Epithelial cell of proximal tubule (primary cell): Measurements from ENCODE around the gene FGF8. TPM values are rescaled to one million over a fixed set of nuclear protein-coding genes. Genes with fewer than 3 reads are reported as not detected.

Source experiments
- DNase-seq: peaks from one replicate; pipeline ENCODE4 v3.0.0-alpha.2; 2011; ENCODE audit warnings: low read depth
- H3K4me3 ChIP-seq: 2 replicates; pipeline ENCODE4 v1.5.1; 2011; ENCODE audit warnings: low read depth, mild to moderate bottlenecking, low read length
- CTCF ChIP-seq: conservative IDR thresholded peaks from 2 replicates; pipeline ENCODE4 v1.5.1; 2012; ENCODE audit warnings: low read depth, mild to moderate bottlenecking, low read length
- total RNA-seq: library from RNA; depleted of rRNA; stranded (reverse); fragments of >200 nt; gene quantifications from 2 replicates; pipeline ENCODE4 v1.2.3, GENCODE V29; 2015

FGF8 gene
- total RNA-seq, 1 donor from 2014 or later, result not detected

DNA sequence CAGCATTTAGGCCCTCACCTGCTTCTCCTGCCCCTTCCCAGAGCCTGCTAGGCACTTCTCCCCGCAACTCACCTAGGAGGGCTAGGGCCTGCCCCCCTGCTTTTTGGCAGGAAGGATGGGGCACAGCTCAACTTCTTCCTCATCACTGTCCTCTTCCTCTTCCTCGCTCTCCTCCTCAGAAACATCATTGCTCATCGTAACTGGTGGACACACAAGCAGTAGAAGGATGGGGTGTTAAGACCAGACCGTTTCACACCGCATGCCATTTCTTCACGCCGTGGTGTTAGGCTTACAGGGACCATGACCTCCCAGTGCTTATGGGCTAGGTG is 5.7 kb upstream of the FGF8 start:
- no peak for TF ChIP-seq CTCF
- no peak overlapping the region for H3K4me3 ChIP-seq
- DNase-seq, result no peak

DNA sequence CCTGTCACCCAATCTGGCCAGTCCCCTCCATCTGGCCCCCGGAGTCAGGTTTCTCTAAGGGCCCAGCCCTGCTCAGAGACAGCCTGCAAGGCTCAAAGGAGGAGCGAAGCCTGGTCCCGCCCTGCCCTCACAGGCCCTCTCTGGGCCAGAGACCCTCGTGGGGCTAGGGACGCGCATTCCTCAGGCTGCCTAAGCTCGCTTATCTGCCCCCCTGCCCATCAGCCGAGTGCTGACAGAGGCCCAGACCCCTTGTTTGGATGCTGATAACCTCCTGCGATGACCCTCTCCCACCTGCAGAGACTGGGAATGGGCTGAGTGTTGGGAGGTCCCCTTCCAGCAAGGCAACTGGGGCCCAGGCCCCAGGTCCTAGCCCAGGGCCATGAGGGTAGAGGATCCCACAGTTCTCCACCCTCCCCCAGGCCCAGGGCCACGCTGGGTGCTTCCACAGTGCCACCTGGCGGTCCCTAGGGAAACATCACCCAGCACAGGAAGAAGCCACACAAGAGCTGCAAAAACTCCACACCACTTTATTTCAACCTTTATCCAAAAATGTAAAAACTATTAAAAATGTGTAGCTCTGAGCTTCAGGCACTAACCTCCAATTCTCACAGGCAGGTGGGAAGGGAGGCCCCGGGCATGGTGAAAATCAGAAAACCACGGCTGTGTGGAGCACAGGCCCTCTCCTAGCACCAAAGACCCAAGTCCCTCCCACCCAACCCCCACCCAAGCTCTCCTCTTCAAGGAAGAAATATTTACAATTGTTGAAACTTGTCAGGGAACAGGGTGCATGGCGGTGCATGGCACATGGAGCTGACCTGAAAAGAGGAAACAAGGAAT is 5.1 kb upstream of the FGF8 start:
- no peak overlapping the region for H3K4me3 ChIP-seq
- peak; percentile 97 for TF ChIP-seq CTCF
- no peak for DNase-seq

DNA sequence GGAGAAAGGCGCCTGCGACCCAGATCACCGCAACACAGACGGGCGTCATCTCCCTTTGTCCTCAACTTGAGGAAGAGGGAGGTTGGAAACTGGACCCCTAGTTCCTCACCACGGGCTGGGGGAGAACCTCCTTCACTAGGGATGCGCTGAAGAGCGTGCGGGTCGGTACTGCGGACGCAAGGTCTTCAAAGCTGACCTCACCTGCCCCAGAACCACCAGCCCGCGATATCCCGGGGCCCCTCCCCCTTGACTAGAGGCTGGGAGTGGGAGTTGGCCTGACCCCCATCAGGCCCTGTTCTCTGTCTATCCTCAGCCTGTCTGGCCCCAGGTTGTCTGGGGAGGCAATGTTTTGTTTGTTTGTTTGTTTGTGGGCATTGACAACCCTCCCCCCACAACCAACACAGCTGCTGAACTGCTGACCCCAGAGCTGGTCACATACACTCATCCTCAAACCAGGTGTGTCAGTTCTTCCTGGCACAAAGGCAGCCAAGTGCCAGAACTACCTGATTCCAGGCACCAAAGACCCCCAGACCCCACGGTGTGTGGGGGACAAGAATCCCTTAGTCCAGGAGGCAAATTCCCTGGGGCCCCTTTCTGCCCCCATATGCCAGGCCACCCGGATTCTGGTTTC is 4.4 kb upstream of the FGF8 start:
- no peak for TF ChIP-seq CTCF
- peak overlapping the region; percentile 33 for H3K4me3 ChIP-seq
- DNase-seq, result no peak

DNA sequence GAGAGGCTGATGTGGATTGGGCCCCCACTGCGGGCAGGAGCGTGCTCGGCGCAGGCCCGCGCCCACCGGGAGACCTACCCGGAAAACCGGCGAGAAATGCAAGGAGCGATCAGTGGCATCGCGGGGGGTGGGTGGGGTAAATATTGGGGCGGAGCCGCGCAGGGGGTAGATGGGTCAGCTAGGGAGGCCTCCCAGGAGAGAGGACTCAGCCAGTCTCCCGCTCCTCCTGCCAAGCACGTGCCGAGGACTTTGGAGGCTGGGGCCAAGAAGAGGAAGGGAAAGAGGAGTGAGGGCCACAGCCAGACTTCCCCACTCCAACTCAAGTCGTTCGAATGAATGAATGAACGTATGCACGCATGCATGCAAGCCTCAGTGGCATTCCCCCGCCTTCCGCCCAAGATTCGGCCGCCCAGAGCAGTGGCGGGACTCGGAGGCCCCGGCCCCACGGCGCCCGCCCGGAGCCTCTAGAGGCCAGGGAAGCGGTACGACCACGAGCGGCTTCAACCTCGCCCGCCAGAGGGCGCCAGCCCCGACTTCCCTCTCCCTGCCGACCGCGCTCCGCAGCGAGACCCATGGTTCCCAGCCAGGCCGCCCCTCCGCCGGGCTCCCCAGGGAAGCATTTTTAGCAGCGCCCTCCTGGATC is 3.8 kb upstream of the FGF8 start:
- no peak for DNase-seq
- TF ChIP-seq CTCF, result peak; percentile 71
- peak overlapping the region; percentile 33 for H3K4me3 ChIP-seq

DNA sequence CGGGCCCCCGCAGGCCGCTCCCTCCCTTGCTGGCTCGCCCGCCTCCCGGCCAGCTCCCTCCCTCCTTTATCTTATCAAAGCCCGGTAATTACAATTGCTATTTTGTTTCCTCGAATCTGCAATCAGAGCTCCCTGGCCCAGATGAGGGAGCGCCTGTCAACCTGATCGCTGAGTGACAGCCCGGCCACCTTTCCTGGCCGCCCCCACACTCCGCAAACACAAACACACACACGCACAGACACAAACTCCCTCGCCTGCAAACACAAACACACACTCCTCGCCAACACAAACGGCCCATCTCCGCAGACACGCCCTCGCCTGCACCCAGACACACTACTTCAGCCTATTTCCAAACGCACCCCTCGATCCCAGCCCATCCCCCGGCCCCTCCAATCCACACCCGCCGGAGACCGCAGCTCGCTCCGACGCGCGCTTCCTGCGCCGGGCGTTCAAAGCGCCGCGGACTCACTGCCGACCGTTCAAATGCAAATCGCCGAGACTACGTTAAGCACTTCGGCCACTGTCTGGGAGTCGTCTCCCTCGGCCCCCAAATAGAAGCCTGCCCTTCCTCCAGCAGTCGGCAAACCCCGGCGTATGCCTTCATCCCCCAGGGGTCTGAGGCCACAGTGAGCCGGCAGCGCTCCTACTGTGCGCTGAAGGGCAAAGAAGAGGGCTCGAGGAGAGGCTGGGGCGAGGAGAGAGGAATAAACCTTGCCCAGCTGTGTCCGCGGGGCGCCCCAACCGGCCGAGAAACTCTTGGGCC is 3.0 kb upstream of the FGF8 start:
- peak overlapping the region; percentile 23 for H3K4me3 ChIP-seq
- no peak for TF ChIP-seq CTCF
- DNase-seq, result no peak

- H3K4me3 ChIP-seq, result no peak overlapping the region
- TF ChIP-seq CTCF, result no peak
Measured at GRCh38 chr10:101778151-101778780, 2.4 kb upstream of the FGF8 start.

More at GRCh38 chr10:101778151-101778780, 2.4 kb upstream of the FGF8 start:
- DNase-seq, result no peak
